Measurements from ENCODE around the gene POR. TPM values are rescaled to one million over a fixed set of nuclear protein-coding genes. Genes with fewer than 3 reads are reported as not detected.
"Not testable (repeated sequence)": the region's sequence is repeated elsewhere in the genome, so short reads cannot be mapped to it uniquely, and the experiment has no call there.

The POR gene
- total and polyA plus RNA-seq, 2 of the 13 experiments (the other 11 are each of a cell fraction or from before 2014, with no cell fraction given): 145 to 266 TPM

DNA sequence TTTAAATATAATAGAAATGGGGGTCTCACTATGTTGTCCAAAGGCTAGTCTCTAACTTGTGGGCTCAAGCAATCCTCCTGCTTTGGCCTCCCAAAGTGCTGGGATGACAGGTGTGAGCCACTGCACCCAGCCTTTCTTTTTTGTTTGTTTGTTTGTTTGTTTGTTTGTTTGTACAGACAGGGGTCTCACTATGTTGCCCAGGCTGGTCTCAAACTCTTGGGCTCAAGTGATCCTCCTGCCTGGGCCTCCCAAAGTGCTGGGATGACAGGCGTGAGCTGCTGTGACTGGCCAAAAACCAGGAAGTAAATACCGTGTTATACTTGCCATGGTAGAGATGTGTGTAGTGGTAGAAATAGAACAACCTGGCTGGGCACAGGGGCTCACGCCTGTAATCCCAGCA is 40.8 kb upstream of the POR start:
- BruUV-seq (replicated peaks); ATAC-seq; H3K79me2 ChIP-seq (ENCODE audit: insufficient read depth, low read length); H3K4me2 ChIP-seq (ENCODE audit: low read depth, low read length); H2AFZ ChIP-seq (ENCODE audit: low read length); intact Hi-C loops (cut with micrococcal nuclease; ENCODE audit: unreplicated experiment); H3K36me3 ChIP-seq (replicated peaks in 1 of 2; ENCODE audit: control insufficient read depth in 1 of 2, insufficient read depth in 2 of 2, low read length in 2 of 2); H3K27me3 ChIP-seq (ENCODE audit: control insufficient read depth in 1 of 2, insufficient read depth in 2 of 2, low read length in 2 of 2); H3K27ac ChIP-seq (ENCODE audit: extremely low read length, insufficient read depth, low read length); H3K4me3 ChIP-seq (replicated peaks in 1 of 3; ENCODE audit: insufficient read depth in 1 of 3, low read depth in 2 of 3, low read length in 3 of 3); H3K9me3 ChIP-seq (ENCODE audit: low read length); CTCF ChIA-PET (ENCODE audit: low intra/inter-chr PET ratio, low total read pairs); in situ Hi-C loops (cut with HindIII; ENCODE audit: extremely low pct_ligation_motif_present, low pct_unique_long_range_greater_than_20kb); DNase-seq (ENCODE audit: low spot score); H4K20me1 ChIP-seq (ENCODE audit: insufficient read depth, low read length); H3K9ac ChIP-seq (ENCODE audit: insufficient read depth, low read depth, low read length); FAIRE-seq: not testable (repeated sequence)
- TF ChIP-seq, protein P1, sequence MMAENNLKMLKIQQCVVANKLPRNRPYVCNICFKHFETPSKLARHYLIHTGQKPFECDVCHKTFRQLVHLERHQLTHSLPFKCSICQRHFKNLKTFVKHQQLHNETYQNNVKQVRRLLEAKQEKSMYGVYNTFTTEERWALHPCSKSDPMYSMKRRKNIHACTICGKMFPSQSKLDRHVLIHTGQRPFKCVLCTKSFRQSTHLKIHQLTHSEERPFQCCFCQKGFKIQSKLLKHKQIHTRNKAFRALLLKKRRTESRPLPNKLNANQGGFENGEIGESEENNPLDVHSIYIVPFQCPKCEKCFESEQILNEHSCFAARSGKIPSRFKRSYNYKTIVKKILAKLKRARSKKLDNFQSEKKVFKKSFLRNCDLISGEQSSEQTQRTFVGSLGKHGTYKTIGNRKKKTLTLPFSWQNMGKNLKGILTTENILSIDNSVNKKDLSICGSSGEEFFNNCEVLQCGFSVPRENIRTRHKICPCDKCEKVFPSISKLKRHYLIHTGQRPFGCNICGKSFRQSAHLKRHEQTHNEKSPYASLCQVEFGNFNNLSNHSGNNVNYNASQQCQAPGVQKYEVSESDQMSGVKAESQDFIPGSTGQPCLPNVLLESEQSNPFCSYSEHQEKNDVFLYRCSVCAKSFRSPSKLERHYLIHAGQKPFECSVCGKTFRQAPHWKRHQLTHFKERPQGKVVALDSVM (CRISPR knock-in tag; IDR thresholded peaks at IDR 0.05): peak; percentile 54; the same call in 1 of the 2 replicates
- POLR2A ChIA-PET: interaction anchor here (1.0 to 1.2 kb wide), 2 partner anchors 40 to 46 kb away, joined by 3 read pairs; no protein-coding TSS in a partner anchor
- 49% methylated on average over 3 of the region's 3 CpGs for WGBS (ENCODE audit: low lambda C conversion rate)
- H3K4me1 ChIP-seq (ENCODE audit: insufficient read depth, low read length): peaks cover 23% of the 10 kb centered on the region

DNA sequence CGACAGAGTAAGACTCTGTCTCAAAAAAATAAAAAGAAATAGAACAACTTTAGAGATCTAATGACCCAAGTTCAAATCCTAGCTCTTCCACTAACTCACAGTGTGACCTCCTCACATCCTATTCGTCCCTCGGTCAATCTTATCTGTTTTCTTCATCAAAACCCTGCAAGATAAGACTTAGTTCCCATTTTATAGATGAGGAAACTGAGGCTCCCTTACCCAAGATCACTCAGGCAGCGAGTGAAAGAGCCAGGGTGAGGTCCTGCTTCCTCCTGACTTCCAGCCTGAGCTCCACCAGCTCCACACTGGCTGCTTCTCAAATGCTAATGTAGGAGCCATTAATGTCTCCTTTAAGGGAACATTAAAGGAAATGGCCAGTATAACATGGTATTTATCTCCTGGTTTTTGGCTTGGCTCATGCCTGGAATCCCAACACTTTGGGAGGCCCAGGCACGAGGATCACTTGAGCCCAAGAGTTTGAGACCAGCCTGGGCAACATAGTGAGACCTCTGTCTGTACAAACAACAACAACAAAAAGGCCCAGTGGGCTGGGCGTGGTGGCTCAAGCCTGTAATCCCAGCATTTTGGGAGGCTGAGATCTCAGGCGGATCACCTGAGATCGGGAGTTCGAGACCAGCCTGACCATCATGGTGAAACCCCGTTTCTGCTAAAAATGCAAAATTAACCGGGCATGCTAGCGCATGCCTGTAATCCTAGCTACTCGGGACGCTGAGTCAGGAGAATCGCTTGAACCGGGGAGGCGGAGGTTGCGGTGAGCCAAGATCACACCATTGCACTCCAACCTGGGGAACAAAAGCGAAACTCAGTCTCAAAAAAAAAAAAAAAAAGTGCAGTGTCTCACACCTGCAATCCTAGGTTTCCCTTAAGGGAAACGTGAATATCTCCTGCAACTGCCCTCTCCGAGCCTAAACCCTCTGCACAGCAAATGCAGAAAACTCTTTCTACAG is 39.6 kb upstream of the POR start:
- Histone ChIP-seq H3K79me2 (ENCODE audit: insufficient read depth, low read length) (peaks cover 15% of the 10 kb centered on the region), H3K36me3 (replicated peaks in 1 of 2; ENCODE audit: control insufficient read depth in 1 of 2, insufficient read depth in 2 of 2, low read length in 2 of 2) (no peaks in the 10 kb centered on the region), H3K27me3 (ENCODE audit: control insufficient read depth in 1 of 2, insufficient read depth in 2 of 2, low read length in 2 of 2) (no peaks in the 10 kb centered on the region; a peak in 1 of 5 replicates), H4K20me1 (ENCODE audit: insufficient read depth, low read length) (no peaks in the 10 kb centered on the region), H3K4me2 (ENCODE audit: low read depth, low read length) (no peak overlapping the region), H3K4me1 (ENCODE audit: insufficient read depth, low read length) (peaks cover 32% of the 10 kb centered on the region), H2AFZ (ENCODE audit: low read length) (no peak overlapping the region), H3K27ac (ENCODE audit: extremely low read length, insufficient read depth, low read length) (no peak overlapping the region), H3K4me3 (replicated peaks in 1 of 3; ENCODE audit: insufficient read depth in 1 of 3, low read depth in 2 of 3, low read length in 3 of 3) (no peak overlapping the region), H3K9me3 (ENCODE audit: low read length) (no peaks in the 10 kb centered on the region), H3K9ac (ENCODE audit: insufficient read depth, low read depth, low read length) (no peak overlapping the region)
- FAIRE-seq: no peak
- in situ Hi-C loops (cut with HindIII; ENCODE audit: extremely low pct_ligation_motif_present, low pct_unique_long_range_greater_than_20kb): loop anchor here (5.0 kb wide), 2 partner anchors 42 to 87 kb away; partner anchors contain the start of gene POR
- intact Hi-C loops (cut with micrococcal nuclease; ENCODE audit: unreplicated experiment): no loop called here
- CTCF ChIA-PET (ENCODE audit: low intra/inter-chr PET ratio, low total read pairs): no interaction called here
- no peak for DNase-seq (ENCODE audit: low spot score)
- POLR2A ChIA-PET: interaction anchor here (1.0 to 1.2 kb wide), 2 partner anchors 39 to 45 kb away, joined by 3 read pairs; no protein-coding TSS in a partner anchor
- no peak for ATAC-seq
- no TSS peak for BruUV-seq (replicated peaks)
- 83% methylated on average over 19 of the region's 21 CpGs for WGBS (ENCODE audit: low lambda C conversion rate)
- TF ChIP-seq ZNF460 (CRISPR knock-in tag; IDR thresholded peaks at IDR 0.05; ENCODE audit: borderline replicate concordance) (no peak), GABPB1 (CRISPR knock-in tag; IDR thresholded peaks at IDR 0.05) (no peak), NFYC (CRISPR knock-in tag; IDR thresholded peaks at IDR 0.05) (no peak), MAFF (IDR thresholded peaks at IDR 0.05; ENCODE audit: low read depth, low read length) (0 out of 2 replicates have a peak, but pooled peaks have one; percentile 8), SP2 (CRISPR knock-in tag; IDR thresholded peaks at IDR 0.05) (no peak), MAFK (conservative IDR thresholded peaks at IDR 0.05 in 1 of 2, IDR thresholded peaks at IDR 0.05 in 1 of 2; ENCODE audit: low read length in 2 of 2) (peak in 1 of 2 experiments; percentile 28; a peak in 1 of 4 replicates), TOPORS (CRISPR knock-in tag; IDR thresholded peaks at IDR 0.05) (no peak), MEF2D (CRISPR knock-in tag; IDR thresholded peaks at IDR 0.05) (no peak), THRA (CRISPR knock-in tag; IDR thresholded peaks at IDR 0.05; ENCODE audit: borderline replicate concordance) (no peak)
